GM19455 (cell line): ENCODE measurements around the gene RAB11FIP4.
A peak's percentile ranks its signal among the peaks of the same experiment; 100 is the strongest.

Experiments
- ATAC-seq: cut with Tn5 transposase; IDR thresholded peaks from one replicate; pipeline ENCODE4 v1.9.1; 2021; ENCODE audit not compliant: unreplicated experiment

The RAB11FIP4 gene

GRCh38 chr17:31537565-31538011 is 146.1 kb downstream of the RAB11FIP4 start:
- ATAC-seq = no peak

GRCh38 chr17:31538080-31538762 is 146.7 kb downstream of the RAB11FIP4 start:
- peak; percentile 60 for ATAC-seq

- ATAC-seq = no peak
Measured at GRCh38 chr17:31540602-31541307, 149.3 kb downstream of the RAB11FIP4 start.

DNA sequence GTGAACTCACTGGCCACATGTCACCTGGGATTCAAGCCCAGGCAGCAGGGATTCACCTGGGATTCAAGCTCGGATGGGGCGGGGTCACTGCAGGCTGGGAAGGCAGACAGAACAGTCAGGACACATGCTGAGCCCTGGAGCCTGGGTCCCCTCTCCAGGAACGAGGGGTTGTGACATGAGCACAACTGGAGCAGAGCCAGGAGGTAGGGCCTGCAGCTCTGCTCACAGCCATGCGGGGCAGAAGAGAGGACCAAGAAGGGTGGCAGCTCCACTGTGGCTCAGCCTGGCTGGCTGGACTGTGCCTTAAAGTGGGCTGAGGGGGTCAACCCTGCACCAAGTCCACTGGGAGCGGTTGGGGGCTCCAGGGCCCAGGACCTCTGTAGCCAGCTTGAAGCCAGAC is 150.1 kb downstream of the RAB11FIP4 start:
- ATAC-seq = no peak

DNA sequence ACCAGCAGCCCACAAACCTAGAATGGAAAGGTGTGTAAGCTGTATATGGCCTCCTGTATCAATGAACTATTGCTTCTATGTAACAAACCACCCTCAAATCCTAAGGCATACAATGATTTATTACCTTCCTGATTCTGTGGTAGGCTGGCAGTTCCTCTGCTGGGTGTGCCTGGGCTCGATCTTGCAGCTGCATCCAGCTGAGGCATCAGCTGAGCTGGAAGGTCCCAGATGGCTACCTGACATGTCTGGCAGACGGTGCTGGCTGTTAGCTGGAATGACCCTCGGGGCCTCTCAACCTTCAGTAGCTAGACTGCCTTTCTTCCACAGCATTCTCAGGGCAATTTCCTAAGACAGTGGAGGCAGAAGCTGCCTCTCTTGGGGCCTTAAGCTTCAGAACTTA is 152.7 kb downstream of the RAB11FIP4 start:
- no peak for ATAC-seq

- no peak for ATAC-seq
Measured at GRCh38 chr17:31546650-31547049, 155.2 kb downstream of the RAB11FIP4 start.

DNA sequence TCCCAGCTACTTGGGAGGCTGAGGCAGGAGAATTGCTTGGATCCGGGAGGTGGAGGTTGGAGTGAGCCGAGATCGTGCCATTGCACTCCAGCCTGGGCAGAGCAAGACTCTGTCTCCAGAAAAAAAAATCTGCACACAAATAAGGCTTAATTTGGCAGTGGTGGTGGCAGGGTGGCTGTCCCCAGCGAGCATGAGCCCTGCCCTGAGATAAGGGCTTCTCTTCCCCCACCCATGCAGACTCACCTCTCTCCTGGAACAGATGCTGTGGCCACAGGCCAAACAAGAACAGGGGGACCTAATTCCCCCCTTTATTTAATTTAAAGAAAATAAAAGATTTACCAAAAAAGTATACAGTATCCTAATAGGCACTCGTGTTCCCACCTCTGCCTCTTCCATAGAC is 157.2 kb downstream of the RAB11FIP4 start:
- no peak for ATAC-seq

DNA sequence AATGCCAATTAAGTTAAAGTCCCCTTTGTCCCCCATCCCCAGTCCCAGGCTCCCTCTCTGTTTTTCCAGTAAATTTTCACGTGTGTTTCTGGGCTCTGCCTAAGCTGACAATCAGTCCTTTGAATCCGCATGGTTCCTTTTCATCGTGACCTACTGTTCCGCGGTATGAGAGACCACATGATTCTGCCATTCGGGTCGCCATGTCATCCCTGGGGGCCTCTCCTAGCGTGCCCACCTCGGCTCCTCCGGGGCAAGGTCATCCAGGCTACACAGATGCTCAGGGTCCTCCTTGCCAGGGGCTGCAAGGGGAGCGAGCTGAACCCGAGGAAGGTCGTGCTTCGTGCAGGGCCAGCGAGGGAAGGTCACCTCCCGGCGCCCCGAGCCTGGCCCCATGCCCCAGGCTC is 157.6 kb downstream of the RAB11FIP4 start:
- ATAC-seq = peak; percentile 11

DNA sequence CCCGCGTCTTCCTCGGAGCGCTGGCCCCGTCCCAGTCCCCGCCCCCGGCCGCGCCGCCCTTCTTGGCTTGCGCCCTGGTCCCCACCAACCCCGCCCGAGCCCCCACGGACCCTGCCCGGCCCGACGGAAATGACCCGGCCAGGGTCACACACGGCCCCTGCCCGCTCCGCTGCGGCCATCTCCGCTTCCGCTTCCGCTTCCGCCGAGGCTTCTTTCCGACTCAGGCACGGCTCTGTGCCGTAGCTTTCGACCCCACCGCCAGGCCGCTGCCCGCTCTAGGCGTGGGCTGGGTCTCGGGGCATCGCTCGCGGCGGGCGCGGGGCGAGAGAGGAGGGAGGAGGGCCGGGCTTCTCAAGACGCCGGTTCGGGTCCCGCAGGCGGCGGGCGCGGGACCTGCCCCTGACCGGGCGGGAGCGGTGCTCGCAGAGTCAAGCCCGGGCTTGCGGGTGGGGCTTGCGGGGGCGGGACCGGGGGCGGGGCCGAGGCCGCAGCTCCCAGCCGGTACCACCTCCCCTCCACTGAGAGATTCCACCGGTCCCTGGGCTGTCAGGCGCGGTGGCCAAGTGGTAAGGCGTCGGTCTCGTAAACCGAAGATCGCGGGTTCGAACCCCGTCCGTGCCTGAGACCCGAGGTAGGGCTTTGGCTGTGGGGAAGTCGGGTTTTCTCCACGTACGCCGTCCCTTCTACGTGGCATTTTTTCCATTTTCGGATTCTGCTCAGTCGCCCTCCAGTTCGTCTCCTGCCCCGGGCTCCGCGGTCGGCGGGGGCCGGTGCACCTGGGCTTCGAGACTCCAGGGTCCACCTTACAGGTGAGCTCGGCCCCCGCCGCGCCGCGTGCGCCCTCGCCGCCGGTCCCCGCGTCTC is 158.3 kb downstream of the RAB11FIP4 start:
- ATAC-seq = peak; percentile 64

- peak; percentile 13 for ATAC-seq
Measured at GRCh38 chr17:31550389-31551056, 159.0 kb downstream of the RAB11FIP4 start.

GRCh38 chr17:31552568-31552967 is 161.1 kb downstream of the RAB11FIP4 start:
- ATAC-seq = no peak

- no peak for ATAC-seq
Measured at GRCh38 chr17:31553506-31553905, 162.0 kb downstream of the RAB11FIP4 start.

DNA sequence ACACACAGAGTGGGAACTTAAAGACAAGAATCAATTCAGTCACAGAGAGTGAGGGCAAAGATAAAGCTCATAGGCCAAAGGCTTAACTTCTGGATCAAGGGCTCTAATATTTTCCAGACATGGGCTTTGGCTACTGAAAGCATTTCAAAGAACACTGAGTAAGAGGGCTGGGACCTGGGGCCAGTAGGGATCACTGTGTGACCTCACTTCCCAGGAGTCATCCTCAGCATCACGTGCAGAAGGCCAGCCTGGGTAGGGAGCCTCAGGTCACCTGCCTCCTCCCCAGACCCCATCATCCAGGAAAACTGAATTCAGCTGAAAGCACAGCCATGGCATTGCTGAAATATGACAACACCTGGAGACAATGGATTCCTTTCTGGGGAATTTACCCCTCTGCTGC is 163.5 kb downstream of the RAB11FIP4 start:
- no peak for ATAC-seq

DNA sequence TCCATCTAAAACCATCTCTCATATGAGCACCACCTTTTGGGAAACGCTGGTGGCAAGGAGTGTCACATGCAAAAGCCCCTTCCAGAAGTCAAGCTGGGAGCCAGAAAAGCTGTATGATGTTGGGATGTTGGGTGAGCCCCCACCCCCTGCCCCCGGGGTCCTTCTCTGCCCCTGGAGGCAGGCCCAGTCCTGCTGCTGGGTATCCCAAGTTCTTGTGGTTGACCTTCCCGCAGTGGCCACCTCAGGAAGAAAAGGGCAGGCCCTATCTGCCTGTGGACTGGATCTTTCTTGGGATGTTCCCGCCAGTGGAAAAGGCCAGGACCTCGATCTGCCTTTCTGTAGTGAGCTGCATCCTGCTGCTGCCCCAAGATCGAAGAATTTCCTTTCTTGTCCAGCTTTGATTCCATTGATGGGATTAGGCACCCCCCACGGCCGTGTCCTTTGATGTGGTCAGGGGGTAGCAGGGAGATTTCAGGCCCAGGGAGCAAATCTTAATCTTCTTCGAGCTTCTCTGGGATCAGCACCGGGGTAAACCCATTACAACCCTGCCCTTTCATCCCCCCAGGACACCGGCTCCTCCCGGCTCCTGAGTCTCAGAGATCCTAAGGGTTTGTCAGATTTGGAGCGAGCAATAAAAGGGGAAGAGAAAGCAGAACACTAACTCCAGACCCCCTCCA is 165.6 kb downstream of the RAB11FIP4 start:
- no peak for ATAC-seq

DNA sequence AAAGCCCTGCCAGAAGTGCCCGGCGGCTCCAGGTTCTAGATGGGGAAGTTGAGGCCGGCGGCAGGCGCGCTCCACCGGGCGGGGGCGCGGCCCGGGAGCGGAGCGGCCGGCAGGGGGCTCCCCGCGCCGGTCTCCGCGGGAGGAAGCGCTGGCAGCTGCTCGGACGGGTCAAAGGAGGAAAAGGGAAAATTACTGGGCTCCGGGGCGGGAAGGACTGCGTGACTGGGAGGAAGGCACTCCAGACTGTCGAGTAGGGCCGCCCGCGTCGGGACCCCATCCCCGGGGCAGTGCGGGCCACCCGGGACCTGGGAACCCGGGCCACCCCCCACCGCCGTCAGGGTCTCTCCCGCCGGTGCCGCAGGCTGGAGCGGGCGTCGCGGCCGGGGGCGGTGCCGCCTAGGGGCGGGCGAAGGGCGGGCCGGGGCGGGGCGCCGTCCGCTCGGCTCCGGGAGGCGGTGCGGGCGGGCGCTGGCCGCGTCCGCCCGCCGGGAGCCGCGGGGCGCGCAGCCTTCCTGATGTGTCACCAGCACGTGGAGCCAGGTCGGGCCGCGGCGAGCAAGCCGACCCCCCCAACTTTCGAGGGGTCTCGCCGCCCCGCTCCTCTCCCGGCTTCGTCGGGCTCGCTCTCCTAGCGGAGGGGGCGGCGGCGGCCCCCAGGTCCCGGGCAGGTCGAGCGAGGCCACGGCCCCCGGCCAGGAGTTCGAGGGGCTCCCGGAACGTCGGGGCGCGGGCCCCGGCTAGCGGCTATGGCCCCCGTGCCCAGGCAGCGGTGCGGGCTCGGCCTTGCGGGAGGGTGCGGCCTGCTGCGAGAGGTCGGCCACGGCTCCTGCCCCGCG is 167.5 kb downstream of the RAB11FIP4 start:
- ATAC-seq = peak; percentile 67

DNA sequence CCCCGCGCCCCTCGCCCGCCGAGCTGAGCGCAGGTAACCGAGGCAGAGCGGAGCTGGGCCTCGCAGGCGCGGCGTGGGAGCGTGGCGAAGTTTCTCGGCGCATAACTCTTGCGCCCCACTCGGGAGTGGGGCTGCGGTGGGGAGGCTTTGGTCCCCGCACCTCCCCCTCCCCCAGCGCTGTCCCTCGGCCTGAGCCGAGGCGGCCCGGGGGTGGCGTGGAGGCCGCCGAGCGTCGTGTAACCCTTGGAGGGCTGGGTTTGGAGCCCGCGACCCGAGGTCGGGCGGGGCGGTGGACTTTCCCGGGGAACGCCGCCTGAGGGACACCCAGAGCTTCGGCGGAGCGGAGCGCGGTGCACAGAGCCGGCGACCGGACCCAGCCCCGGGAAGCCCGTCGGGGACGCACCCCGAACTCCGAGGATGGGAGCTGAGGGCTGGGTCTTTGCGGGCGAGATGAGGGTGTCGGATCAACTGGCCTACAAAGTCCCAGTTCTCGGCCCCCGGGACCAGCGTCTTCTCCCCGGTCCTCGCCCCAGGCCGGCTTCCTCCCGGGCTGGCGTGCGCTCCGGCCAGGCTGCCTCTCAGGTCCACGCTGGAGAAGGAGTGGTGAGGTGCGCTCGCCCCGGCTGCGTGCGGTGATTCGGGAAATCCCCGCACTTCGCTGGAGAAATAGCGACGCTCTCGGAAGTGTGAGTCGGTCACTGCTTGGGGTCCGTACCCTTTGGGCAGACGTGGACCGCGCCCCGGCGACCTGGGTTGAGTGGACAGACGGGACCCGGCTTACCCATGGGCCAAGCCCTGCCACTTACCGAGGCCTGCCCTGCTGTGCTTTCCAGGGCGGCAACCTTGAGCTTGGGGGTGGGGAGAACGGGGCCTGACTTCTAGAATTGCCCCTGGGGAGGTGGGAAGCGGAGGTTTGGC is 168.4 kb downstream of the RAB11FIP4 start:
- ATAC-seq = no peak

- no peak for ATAC-seq
Measured at GRCh38 chr17:31560616-31561235, 169.3 kb downstream of the RAB11FIP4 start.
